ENCODE data around the gene DCAF17.

DCAF17 gene, protein sequence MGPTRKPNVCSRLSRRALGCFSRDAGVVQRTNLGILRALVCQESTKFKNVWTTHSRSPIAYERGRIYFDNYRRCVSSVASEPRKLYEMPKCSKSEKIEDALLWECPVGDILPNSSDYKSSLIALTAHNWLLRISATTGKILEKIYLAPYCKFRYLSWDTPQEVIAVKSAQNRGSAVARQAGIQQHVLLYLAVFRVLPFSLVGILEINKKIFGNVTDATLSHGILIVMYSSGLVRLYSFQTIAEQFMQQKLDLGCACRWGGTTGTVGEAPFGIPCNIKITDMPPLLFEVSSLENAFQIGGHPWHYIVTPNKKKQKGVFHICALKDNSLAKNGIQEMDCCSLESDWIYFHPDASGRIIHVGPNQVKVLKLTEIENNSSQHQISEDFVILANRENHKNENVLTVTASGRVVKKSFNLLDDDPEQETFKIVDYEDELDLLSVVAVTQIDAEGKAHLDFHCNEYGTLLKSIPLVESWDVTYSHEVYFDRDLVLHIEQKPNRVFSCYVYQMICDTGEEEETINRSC

DNA sequence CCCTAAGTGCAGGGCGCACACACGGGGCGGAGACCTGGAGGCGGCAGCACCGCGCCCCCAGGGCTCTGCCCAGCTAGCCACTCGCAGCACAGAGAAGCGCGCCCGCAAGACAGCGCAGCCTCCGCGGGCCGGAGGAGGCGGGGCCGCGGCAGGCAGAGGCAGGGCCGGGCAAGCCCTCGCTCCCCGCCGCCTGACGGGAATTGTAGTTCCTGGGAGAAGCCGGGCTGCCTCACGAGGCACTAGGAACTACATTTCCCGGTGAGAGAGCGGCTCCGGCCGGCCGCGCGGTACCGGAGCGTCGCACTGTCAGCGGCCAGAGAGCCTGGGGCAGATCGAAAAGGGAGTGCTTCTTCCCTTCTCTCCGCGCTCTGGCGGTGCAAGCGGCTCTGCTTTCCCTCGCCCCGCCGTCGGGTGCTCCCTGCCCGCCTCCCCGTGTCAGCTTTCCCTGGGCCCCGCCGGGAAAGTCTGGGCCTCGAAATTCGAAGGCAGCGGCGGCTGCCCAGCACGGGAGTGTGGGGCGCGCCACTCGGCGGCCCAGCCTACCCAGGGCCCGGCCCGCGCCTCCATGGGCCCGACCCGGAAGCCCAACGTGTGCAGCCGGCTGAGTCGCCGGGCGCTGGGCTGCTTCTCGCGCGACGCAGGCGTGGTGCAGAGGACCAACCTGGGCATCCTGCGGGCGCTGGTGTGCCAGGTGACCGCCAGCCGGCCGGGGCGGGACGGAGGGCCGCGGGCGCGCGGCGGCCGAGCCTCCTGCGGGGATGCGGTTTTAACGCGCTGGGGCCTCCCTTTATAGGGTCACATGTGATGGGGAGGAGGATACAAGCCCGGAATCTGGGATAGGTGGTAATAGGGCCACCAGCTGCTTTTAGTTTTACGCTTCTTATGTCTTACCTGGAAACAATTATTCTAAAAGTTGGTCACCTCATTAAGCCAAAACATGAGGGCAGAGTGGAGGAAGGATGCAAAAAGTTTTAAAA is at the start of gene DCAF17:
Gene DCAF17, plus strand, starts transcription at position 214 of the 977 bp plus-strand sequence. Its CDS starts 352 bp downstream, at position 566.
- intact Hi-C loops (cut with DNase I; ENCODE audit: low total_unique reads), result loop anchor here (5.0 kb wide), 2 partner anchors 88 to 462 kb away; partner anchors contain the start of gene CYBRD1
- TF ChIP-seq, protein P1, sequence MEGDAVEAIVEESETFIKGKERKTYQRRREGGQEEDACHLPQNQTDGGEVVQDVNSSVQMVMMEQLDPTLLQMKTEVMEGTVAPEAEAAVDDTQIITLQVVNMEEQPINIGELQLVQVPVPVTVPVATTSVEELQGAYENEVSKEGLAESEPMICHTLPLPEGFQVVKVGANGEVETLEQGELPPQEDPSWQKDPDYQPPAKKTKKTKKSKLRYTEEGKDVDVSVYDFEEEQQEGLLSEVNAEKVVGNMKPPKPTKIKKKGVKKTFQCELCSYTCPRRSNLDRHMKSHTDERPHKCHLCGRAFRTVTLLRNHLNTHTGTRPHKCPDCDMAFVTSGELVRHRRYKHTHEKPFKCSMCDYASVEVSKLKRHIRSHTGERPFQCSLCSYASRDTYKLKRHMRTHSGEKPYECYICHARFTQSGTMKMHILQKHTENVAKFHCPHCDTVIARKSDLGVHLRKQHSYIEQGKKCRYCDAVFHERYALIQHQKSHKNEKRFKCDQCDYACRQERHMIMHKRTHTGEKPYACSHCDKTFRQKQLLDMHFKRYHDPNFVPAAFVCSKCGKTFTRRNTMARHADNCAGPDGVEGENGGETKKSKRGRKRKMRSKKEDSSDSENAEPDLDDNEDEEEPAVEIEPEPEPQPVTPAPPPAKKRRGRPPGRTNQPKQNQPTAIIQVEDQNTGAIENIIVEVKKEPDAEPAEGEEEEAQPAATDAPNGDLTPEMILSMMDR (IDR thresholded peaks at IDR 0.05), result peak in 1 of 2 experiments; percentile 20
- H3K4me1 ChIP-seq, result peaks cover 0 to 12% (median 6%) of the 10 kb centered on the region in 4 donors

DNA sequence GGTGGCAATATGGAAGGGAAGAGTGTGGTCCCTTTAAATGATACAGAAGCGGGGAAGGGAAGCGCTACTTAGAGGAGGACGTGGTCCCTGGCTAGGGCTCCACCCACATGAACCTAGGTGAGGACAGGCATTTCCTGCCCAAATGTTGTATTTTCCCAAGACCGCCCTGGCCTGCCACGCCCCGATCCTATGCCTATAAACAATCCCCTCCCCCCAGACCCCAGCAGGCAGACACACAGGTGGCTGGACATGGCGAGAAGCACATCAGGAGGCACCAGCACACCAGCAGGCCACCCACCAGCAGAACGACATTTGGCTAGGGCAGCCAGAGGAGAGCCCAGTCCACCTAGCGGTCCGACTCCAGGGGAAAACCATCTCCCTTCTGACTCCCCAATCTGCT is 47.4 kb upstream of the DCAF17 start:
- intact Hi-C loops (cut with DNase I; ENCODE audit: low total_unique reads), result no loop called here
- Histone ChIP-seq H3K27me3 (no peaks in the 10 kb centered on the region), H3K27ac (no peak overlapping the region), H3K4me1 (peaks cover 0 to 3% (median 0%) of the 10 kb centered on the region in 4 donors), H3K9me3 (no peaks in the 10 kb centered on the region), H3K4me3 (no peak overlapping the region), H3K36me3 (peaks cover 0 to 5% (median 0%) of the 10 kb centered on the region in 3 donors)
- no peak for DNase-seq
- TF ChIP-seq, protein P1 (IDR thresholded peaks at IDR 0.05), result no peak

More for the DNA sequence above, at the start of gene DCAF17:
- peaks cover 6 to 17% (median 14%) of the 10 kb centered on the region in 3 donors for H3K36me3 ChIP-seq
- H3K4me3 ChIP-seq, result peak within 1 kb of the TSS; percentile 75 to 93
- DNase-seq, result peak; percentile 95 to 97
- H3K27ac ChIP-seq, result peak within 1 kb of the TSS; percentile 94 to 95
- no peaks in the 10 kb centered on the region for H3K9me3 ChIP-seq
- H3K27me3 ChIP-seq, result no peaks in the 10 kb centered on the region

DNA sequence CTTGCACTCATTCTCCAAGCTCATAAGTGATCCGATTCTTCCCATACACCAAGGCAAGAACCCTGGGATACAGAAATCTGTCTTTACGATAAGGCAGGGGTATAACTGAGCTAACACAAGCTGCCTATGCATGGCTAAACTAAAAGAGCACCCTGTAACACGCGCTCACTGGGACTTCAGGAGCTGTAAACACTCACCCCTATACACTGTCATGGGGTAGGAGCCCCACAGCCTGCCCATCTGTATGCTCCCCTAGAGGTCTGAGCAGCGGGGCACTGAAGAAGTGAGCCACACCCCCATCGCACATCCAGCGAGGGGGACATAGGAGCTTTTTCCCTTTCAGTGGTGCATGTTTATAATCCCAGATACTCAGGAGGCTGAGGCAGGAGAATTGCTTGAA is 47.0 kb upstream of the DCAF17 start:
- no peaks in the 10 kb centered on the region for H3K9me3 ChIP-seq
- intact Hi-C loops (cut with DNase I; ENCODE audit: low total_unique reads), result no loop called here
- H3K27me3 ChIP-seq, result no peaks in the 10 kb centered on the region
- no peak overlapping the region for H3K27ac ChIP-seq
- TF ChIP-seq, protein P1 (IDR thresholded peaks at IDR 0.05), result no peak
- no peak overlapping the region for H3K4me3 ChIP-seq
- H3K36me3 ChIP-seq, result peaks cover 0 to 2% (median 0%) of the 10 kb centered on the region in 3 donors
- peaks cover 0 to 3% (median 0%) of the 10 kb centered on the region in 4 donors for H3K4me1 ChIP-seq
- DNase-seq, result no peak

DNA sequence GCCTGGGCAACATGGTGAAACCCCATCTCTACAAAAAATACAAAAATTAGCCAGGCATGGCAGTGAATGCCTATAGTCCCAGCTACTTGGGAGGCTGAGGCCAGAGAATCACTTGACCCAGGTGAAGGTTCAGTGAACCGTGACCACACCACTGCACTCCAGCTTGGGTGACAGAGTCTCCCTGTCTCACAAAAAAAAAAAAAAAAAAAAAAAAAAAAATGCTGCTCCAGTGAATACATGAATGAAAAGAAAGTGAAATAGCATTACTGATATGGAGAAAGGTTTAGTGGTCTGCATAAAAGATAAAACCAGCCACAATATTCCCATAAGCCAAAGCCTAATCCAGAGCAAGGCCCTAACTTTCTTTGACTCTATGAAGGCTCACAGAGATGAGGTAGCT is 44.7 kb upstream of the DCAF17 start:
- no peaks in the 10 kb centered on the region for H3K36me3 ChIP-seq
- no peak overlapping the region for H3K27ac ChIP-seq
- H3K4me3 ChIP-seq, result no peak overlapping the region
- intact Hi-C loops (cut with DNase I; ENCODE audit: low total_unique reads), result no loop called here
- peaks cover 0 to 3% (median 0%) of the 10 kb centered on the region in 4 donors for H3K4me1 ChIP-seq
- DNase-seq, result no peak
- TF ChIP-seq, protein P1 (IDR thresholded peaks at IDR 0.05), result no peak
- H3K9me3 ChIP-seq, result no peaks in the 10 kb centered on the region
- no peaks in the 10 kb centered on the region for H3K27me3 ChIP-seq

DNA sequence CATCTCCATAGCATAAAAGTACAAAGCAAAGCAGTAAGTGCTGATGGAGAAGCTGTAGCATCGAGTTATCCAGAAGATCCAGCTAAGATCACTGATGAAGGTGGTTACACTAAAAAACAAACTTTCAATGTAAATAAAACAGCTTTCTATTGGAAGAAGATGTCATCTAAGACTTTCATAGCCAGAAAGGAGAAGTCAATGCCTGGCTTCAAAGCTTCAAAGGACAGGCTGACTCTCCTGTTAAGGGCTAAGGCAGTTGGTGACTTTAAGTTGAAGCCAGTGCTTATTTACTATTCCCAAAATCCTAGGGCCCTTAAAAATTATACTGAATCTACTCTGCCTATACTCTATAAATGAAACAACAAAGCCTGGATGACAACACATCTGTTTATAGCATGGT is 44.2 kb upstream of the DCAF17 start:
- TF ChIP-seq, protein P1 (IDR thresholded peaks at IDR 0.05), result no peak
- Histone ChIP-seq H3K27me3 (no peaks in the 10 kb centered on the region), H3K4me1 (peaks cover 0 to 3% (median 0%) of the 10 kb centered on the region in 4 donors), H3K27ac (no peak overlapping the region), H3K36me3 (no peaks in the 10 kb centered on the region), H3K9me3 (no peaks in the 10 kb centered on the region), H3K4me3 (no peak overlapping the region)
- DNase-seq, result no peak
- intact Hi-C loops (cut with DNase I; ENCODE audit: low total_unique reads), result no loop called here
